HEK293 (cell line): Measurements from ENCODE around the gene PROSER1.
A peak's percentile ranks its signal among the peaks of the same experiment; 100 is the strongest.

Source experiments
- CTCF ChIA-PET: fragments of 350-600 bp; formaldehyde crosslinking; extraction: SDS; loops from one replicate; lab custom pipeline; 2021; ENCODE audit warnings: antibody characterized with exemption; lab: Yijun Ruan, JAX
- POLR2A ChIA-PET: fragments of 300-600 bp; formaldehyde crosslinking; extraction: SDS; loops from one replicate; lab custom pipeline; 2020; ENCODE audit warnings: antibody characterized with exemption, inconsistent platforms; lab: Yijun Ruan, JAX
- H3K27ac ChIP-seq: fragments of 200-500 bp; sonication (Bioruptor generic); 2 replicates; pipeline ENCODE4 v1.5.1; 2014; ENCODE audit warnings: low read depth, low read length, control low read depth, inconsistent platforms; ENCODE audit errors: extremely low read depth
- H3K36me3 ChIP-seq, 2 experiments: fragments of 200-500 bp in 1 of 2; sonication (Bioruptor generic) in 1 of 2; 1 replicate in 1 of 2; 2 replicates in 1 of 2; pipeline ENCODE4 v1.5.1; 2014 to 2017; ENCODE audit warnings: inconsistent platforms in 2 of 2, low read length in 2 of 2; ENCODE audit not compliant: control insufficient read depth in 2 of 2, insufficient read depth in 1 of 2
- H3K4me1 ChIP-seq: fragments of 200-500 bp; sonication (Bioruptor generic); 2 replicates; pipeline ENCODE4 v1.5.1; 2014; ENCODE audit warnings: mild to moderate bottlenecking, low read length, inconsistent platforms; ENCODE audit not compliant: control insufficient read depth, insufficient read depth
- H3K4me3 ChIP-seq: 2 replicates; pipeline ENCODE4 v1.5.1; 2011; ENCODE audit warnings: low read depth, mild to moderate bottlenecking, control low read depth, low read length, moderate library complexity
- H3K9me3 ChIP-seq: fragments of 200-500 bp; sonication (Bioruptor generic); 2 replicates; pipeline ENCODE4 v1.5.1; 2014; ENCODE audit warnings: low read depth, low read length, inconsistent platforms; ENCODE audit not compliant: control insufficient read depth, insufficient read depth
- KLF16 ChIP-seq: fragments of 450-650 bp; formaldehyde crosslinking; IDR thresholded peaks from 2 replicates; pipeline ENCODE4 v1.5.1; 2017; ENCODE audit warnings: missing biosample characterization, missing genetic modification characterization
- MYNN ChIP-seq: fragments of 450-650 bp; formaldehyde crosslinking; IDR thresholded peaks from 2 replicates; pipeline ENCODE4 v1.5.1; 2016; ENCODE audit warnings: missing biosample characterization, missing genetic modification characterization, borderline replicate concordance
- PRDM1 ChIP-seq: fragments of 450-650 bp; formaldehyde crosslinking; IDR thresholded peaks from 2 replicates; pipeline ENCODE4; 2016; ENCODE audit warnings: missing biosample characterization, missing genetic modification characterization
- PRDM10 ChIP-seq: fragments of 450-650 bp; formaldehyde crosslinking; IDR thresholded peaks from 2 replicates; pipeline ENCODE4 v1.5.1; 2016; ENCODE audit warnings: missing biosample characterization, missing genetic modification characterization
- ZNF112 ChIP-seq: fragments of 450-650 bp; formaldehyde crosslinking; IDR thresholded peaks from 2 replicates; pipeline ENCODE4 v1.5.0; 2017; ENCODE audit warnings: missing biosample characterization, missing genetic modification characterization
- ZNF146 ChIP-seq: fragments of 450-650 bp; formaldehyde crosslinking; IDR thresholded peaks from 2 replicates; pipeline ENCODE4 v1.5.1; 2016; ENCODE audit warnings: missing biosample characterization, missing genetic modification characterization
- ZNF239 ChIP-seq: fragments of 450-650 bp; formaldehyde crosslinking; IDR thresholded peaks from 2 replicates; pipeline ENCODE4 v1.5.1; 2016; ENCODE audit warnings: missing biosample characterization, missing genetic modification characterization
- ZNF274 ChIP-seq, 2 experiments: fragments of 200-500 bp in 1 of 2; fragments of 450-650 bp in 1 of 2; sonication (Bioruptor generic) in 1 of 2; formaldehyde crosslinking in 1 of 2; IDR thresholded peaks; 2 replicates each; pipeline versions ENCODE4 v1.5.1 to v1.6.1; 2014 to 2016; ENCODE audit warnings: borderline replicate concordance in 1 of 2, inconsistent platforms in 1 of 2, low read length in 1 of 2, missing biosample characterization in 1 of 2, missing genetic modification characterization in 1 of 2
- ZNF280D ChIP-seq: fragments of 450-650 bp; formaldehyde crosslinking; IDR thresholded peaks from 2 replicates; pipeline ENCODE4 v1.5.1; 2016; ENCODE audit warnings: missing biosample characterization, missing genetic modification characterization
- ZNF654 ChIP-seq: fragments of 450-650 bp; formaldehyde crosslinking; IDR thresholded peaks from 2 replicates; pipeline ENCODE4 v1.5.1; 2016; ENCODE audit warnings: low read depth, missing biosample characterization, missing genetic modification characterization
- ZNF768 ChIP-seq: fragments of 450-650 bp; formaldehyde crosslinking; IDR thresholded peaks from 2 replicates; pipeline ENCODE4 v1.5.1; 2018; ENCODE audit warnings: missing biosample characterization, mild to moderate bottlenecking, missing genetic modification characterization
- ZSCAN30 ChIP-seq: fragments of 450-650 bp; IDR thresholded peaks from 2 replicates; pipeline ENCODE4 v1.5.1; 2018; ENCODE audit warnings: missing biosample characterization, mild to moderate bottlenecking, missing genetic modification characterization, moderate library complexity
- ZSCAN5A ChIP-seq: fragments of 450-650 bp; formaldehyde crosslinking; IDR thresholded peaks from 2 replicates; pipeline ENCODE4 v1.5.1; 2016; ENCODE audit warnings: missing biosample characterization, missing genetic modification characterization

The PROSER1 gene

GRCh38 chr13:39058040-39058439, 20.2 kb upstream of the PROSER1 start:
- TF ChIP-seq MYNN (tag by site-specific recombination), result peak; percentile 66; the same call in 1 of the 2 replicates
- TF ChIP-seq ZNF274 (IDR thresholded peaks at IDR 0.05; ENCODE audit: low read length), result no peak
- no peak for TF ChIP-seq ZNF274 (tag by site-specific recombination; IDR thresholded peaks at IDR 0.05; ENCODE audit: borderline replicate concordance)
- no peak for TF ChIP-seq ZNF112 (tag by site-specific recombination)
- Histone ChIP-seq H3K4me3 (no peak overlapping the region), H3K27ac (no peak overlapping the region), H3K4me1 (no peaks in the 10 kb centered on the region), H3K36me3 (peaks cover 0 to 4% of the 10 kb centered on the region in 2 experiments; a peak in 1 of 3 replicates), H3K9me3 (no peaks in the 10 kb centered on the region)
- ChIA-PET CTCF (no interaction called here), POLR2A (no interaction called here)

GRCh38 chr13:39056018-39056417, 18.1 kb upstream of the PROSER1 start:
- H3K4me1 ChIP-seq, result no peaks in the 10 kb centered on the region
- H3K9me3 ChIP-seq, result no peaks in the 10 kb centered on the region
- POLR2A ChIA-PET, result no interaction called here
- CTCF ChIA-PET, result no interaction called here
- H3K27ac ChIP-seq, result no peak overlapping the region
- H3K4me3 ChIP-seq, result no peak overlapping the region
- H3K36me3 ChIP-seq, result peaks cover 0 to 5% of the 10 kb centered on the region in 2 experiments; a peak in 1 of 3 replicates
- TF ChIP-seq ZNF280D (tag by site-specific recombination) (0 out of 2 replicates have a peak, but pooled peaks have one; percentile 63), ZSCAN5A (tag by site-specific recombination) (no peak), ZNF146 (tag by site-specific recombination) (peak; percentile 94)

GRCh38 chr13:39054112-39054511, 16.2 kb upstream of the PROSER1 start:
- peaks cover 0 to 8% of the 10 kb centered on the region in 2 experiments; a peak in 1 of 3 replicates for H3K36me3 ChIP-seq
- TF ChIP-seq ZNF768 (tag by site-specific recombination), result no peak
- POLR2A ChIA-PET, result no interaction called here
- H3K9me3 ChIP-seq, result no peaks in the 10 kb centered on the region
- H3K27ac ChIP-seq, result no peak overlapping the region
- CTCF ChIA-PET, result no interaction called here
- no peak overlapping the region for H3K4me3 ChIP-seq
- H3K4me1 ChIP-seq, result no peaks in the 10 kb centered on the region

GRCh38 chr13:39052944-39053343, 15.1 kb upstream of the PROSER1 start:
- no peaks in the 10 kb centered on the region for H3K9me3 ChIP-seq
- POLR2A ChIA-PET, result no interaction called here
- H3K36me3 ChIP-seq, result peaks cover 0 to 9% of the 10 kb centered on the region in 2 experiments; a peak in 1 of 3 replicates
- 0 out of 2 replicates have a peak, but pooled peaks cover 3% of the 10 kb centered on the region for H3K4me1 ChIP-seq
- no peak overlapping the region for H3K27ac ChIP-seq
- TF ChIP-seq KLF16 (tag by site-specific recombination), result no peak
- TF ChIP-seq, all 188 proteins: peak for 0
- CTCF ChIA-PET, result interaction anchor here (1.1 kb wide), 1 partner anchor 563 kb away, joined by 3 read pairs; no protein-coding TSS in a partner anchor
- no peak overlapping the region for H3K4me3 ChIP-seq

- ChIA-PET POLR2A (no interaction called here), CTCF (interaction anchor here (0.6 to 2.0 kb wide), 12 partner anchors 19 to 631 kb away, joined by 3 to 8 read pairs (median 4); no protein-coding TSS in a partner anchor)
- peaks cover 0 to 9% of the 10 kb centered on the region in 2 experiments; a peak in 1 of 3 replicates for H3K36me3 ChIP-seq
- no peak overlapping the region for H3K27ac ChIP-seq
- no peak overlapping the region for H3K4me3 ChIP-seq
- H3K9me3 ChIP-seq, result no peaks in the 10 kb centered on the region
- 0 out of 2 replicates have a peak, but pooled peaks cover 3% of the 10 kb centered on the region for H3K4me1 ChIP-seq
- peak; percentile 52 for TF ChIP-seq ZNF654
- TF ChIP-seq PRDM10 (tag by site-specific recombination), result peak; percentile 68
- peak; percentile 18; the same call in 1 of the 2 replicates for TF ChIP-seq PRDM1 (tag by site-specific recombination)
- no peak for TF ChIP-seq ZNF239 (tag by site-specific recombination)
- no peak for TF ChIP-seq ZSCAN30 (tag by site-specific recombination)
These were observed 13.3 kb upstream of the PROSER1 start for GRCh38 chr13:39051157-39051556.
